ENCODE results near the gene TRIM7.
"Not testable (repeated sequence)": the region's sequence is repeated elsewhere in the genome, so short reads cannot be mapped to it uniquely, and the experiment has no call there.

TRIM7 gene

GRCh38 chr5:181171782-181172181 is 33.2 kb downstream of the TRIM7 start:
- no peak for DNase-seq (ENCODE audit: low read depth in 2 of 2)

- DNase-seq (ENCODE audit: low read depth in 2 of 2): no peak
Observed at GRCh38 chr5:181170996-181171395, 34.0 kb downstream of the TRIM7 start.

- DNase-seq (ENCODE audit: low read depth in 2 of 2): no peak
Observed at GRCh38 chr5:181170237-181170825, 34.7 kb downstream of the TRIM7 start.

GRCh38 chr5:181169459-181170236 is 35.3 kb downstream of the TRIM7 start:
- DNase-seq (ENCODE audit: low read depth in 2 of 2): not testable (repeated sequence)

GRCh38 chr5:181168595-181169118 is 36.3 kb downstream of the TRIM7 start:
- DNase-seq (ENCODE audit: low read depth in 2 of 2): no peak

GRCh38 chr5:181167814-181168488 is 37.0 kb downstream of the TRIM7 start:
- DNase-seq (ENCODE audit: low read depth in 2 of 2): no peak

- DNase-seq (ENCODE audit: low read depth in 2 of 2): no peak
Observed at GRCh38 chr5:181166812-181167733, 37.9 kb downstream of the TRIM7 start.

GRCh38 chr5:181164076-181164952 is 40.7 kb downstream of the TRIM7 start:
- no peak for DNase-seq (ENCODE audit: low read depth in 2 of 2)

- DNase-seq (ENCODE audit: low read depth in 2 of 2): no peak
Observed at GRCh38 chr5:181163487-181164075, 41.4 kb downstream of the TRIM7 start.

GRCh38 chr5:181161534-181162175 is 43.3 kb downstream of the TRIM7 start:
- DNase-seq (ENCODE audit: low read depth in 2 of 2): no peak

- not testable (repeated sequence) for DNase-seq (ENCODE audit: low read depth in 2 of 2)
Observed at GRCh38 chr5:181160755-181161533, 44.1 kb downstream of the TRIM7 start.

- peak in 1 of 2 donors; percentile 45 for DNase-seq (ENCODE audit: low read depth in 2 of 2)
Observed at GRCh38 chr5:181160152-181160754, 44.7 kb downstream of the TRIM7 start.

- peak; percentile 76 to 95 for DNase-seq (ENCODE audit: low read depth in 2 of 2)
Observed at GRCh38 chr5:181159286-181160151, 45.5 kb downstream of the TRIM7 start.

- no peak for DNase-seq (ENCODE audit: low read depth in 2 of 2)
Observed at GRCh38 chr5:181158869-181159268, 46.1 kb downstream of the TRIM7 start.

- DNase-seq (ENCODE audit: low read depth in 2 of 2): no peak
Observed at GRCh38 chr5:181156758-181157157, 48.2 kb downstream of the TRIM7 start.

GRCh38 chr5:181153814-181154213 is 51.2 kb downstream of the TRIM7 start:
- DNase-seq (ENCODE audit: low read depth in 2 of 2): no peak

GRCh38 chr5:181152406-181152805 is 52.6 kb downstream of the TRIM7 start:
- DNase-seq (ENCODE audit: low read depth in 2 of 2): no peak

All from stimulated activated CD8-positive, alpha-beta memory T cell treated with anti-CD3 and anti-CD28 coated beads, Interleukin-7, amount 100 ng/mL, for 1 hour (primary cell).